Measurements from ENCODE around the gene NOP9. TPM values are rescaled to one million over a fixed set of nuclear protein-coding genes. Genes with fewer than 3 reads are reported as not detected.

The NOP9 gene
- total RNA-seq, 2 experiments from 2014 or later, result 25.9 to 27.5 TPM

DNA sequence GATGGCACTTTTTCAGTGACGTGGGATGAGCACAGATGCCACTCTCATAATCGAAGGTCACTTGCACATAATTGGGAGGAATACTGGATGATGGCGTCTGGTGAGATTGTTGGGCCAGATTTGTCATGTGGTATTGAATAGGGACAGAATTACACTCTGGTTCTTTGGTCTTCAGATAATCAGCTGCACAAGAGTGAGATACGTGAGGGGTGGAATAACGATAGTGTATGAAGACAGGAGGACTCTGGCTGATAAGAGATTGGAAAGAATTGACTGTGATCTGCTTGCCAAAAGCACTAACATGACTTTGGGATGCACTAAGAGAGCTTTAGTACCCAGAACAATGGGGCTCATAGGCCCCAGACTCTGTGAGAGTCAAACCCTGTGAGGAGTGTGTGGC lies 21.2 kb upstream of the NOP9 start:
- no peaks in the 10 kb centered on the region for H3K36me3 Mint-ChIP-seq (ENCODE audit: low read depth)
- H3K27me3 Mint-ChIP-seq, result no peaks in the 10 kb centered on the region
- peaks cover 44% of the 10 kb centered on the region for H3K4me1 Mint-ChIP-seq (ENCODE audit: low read depth)
- H3K27ac Mint-ChIP-seq, result peak overlapping the region; percentile 81
- Histone ChIP-seq H3K27me3 (ENCODE audit: control insufficient read depth in 1 of 2, insufficient read depth in 2 of 2, low read length in 2 of 2) (no peaks in the 10 kb centered on the region), H3K4me1 (ENCODE audit: insufficient read depth, low read length) (peaks cover 49% of the 10 kb centered on the region), H3K4me3 (ENCODE audit: low read length) (no peak overlapping the region), H3K27ac (ENCODE audit: low read depth in 1 of 2, low read length in 2 of 2) (no peak overlapping the region), H3K36me3 (ENCODE audit: insufficient read depth, low read length) (no peaks in the 10 kb centered on the region), H3K9me3 (ENCODE audit: control insufficient read depth in 1 of 2, insufficient read depth in 1 of 2, low read length in 2 of 2) (no peaks in the 10 kb centered on the region)
- POLR2A ChIA-PET, result no interaction called here
- CTCF ChIA-PET, result interaction anchor here (4.0 to 4.4 kb wide), 2 partner anchors 8 to 19 kb away, joined by 20 to 24 read pairs; partner anchors contain the start of genes DHRS1, NOP9 and RABGGTA
- no peak overlapping the region for H3K4me3 Mint-ChIP-seq
- no peaks in the 10 kb centered on the region for H3K9me3 Mint-ChIP-seq
- ATAC-seq (ENCODE audit: poor library complexity) (no peak), DNase-seq (no peak)
- TF ChIP-seq, protein P1, sequence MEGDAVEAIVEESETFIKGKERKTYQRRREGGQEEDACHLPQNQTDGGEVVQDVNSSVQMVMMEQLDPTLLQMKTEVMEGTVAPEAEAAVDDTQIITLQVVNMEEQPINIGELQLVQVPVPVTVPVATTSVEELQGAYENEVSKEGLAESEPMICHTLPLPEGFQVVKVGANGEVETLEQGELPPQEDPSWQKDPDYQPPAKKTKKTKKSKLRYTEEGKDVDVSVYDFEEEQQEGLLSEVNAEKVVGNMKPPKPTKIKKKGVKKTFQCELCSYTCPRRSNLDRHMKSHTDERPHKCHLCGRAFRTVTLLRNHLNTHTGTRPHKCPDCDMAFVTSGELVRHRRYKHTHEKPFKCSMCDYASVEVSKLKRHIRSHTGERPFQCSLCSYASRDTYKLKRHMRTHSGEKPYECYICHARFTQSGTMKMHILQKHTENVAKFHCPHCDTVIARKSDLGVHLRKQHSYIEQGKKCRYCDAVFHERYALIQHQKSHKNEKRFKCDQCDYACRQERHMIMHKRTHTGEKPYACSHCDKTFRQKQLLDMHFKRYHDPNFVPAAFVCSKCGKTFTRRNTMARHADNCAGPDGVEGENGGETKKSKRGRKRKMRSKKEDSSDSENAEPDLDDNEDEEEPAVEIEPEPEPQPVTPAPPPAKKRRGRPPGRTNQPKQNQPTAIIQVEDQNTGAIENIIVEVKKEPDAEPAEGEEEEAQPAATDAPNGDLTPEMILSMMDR (IDR thresholded peaks at IDR 0.05), result no peak
- intact Hi-C loops (cut with DNase I, micrococcal nuclease), result no loop called here

DNA sequence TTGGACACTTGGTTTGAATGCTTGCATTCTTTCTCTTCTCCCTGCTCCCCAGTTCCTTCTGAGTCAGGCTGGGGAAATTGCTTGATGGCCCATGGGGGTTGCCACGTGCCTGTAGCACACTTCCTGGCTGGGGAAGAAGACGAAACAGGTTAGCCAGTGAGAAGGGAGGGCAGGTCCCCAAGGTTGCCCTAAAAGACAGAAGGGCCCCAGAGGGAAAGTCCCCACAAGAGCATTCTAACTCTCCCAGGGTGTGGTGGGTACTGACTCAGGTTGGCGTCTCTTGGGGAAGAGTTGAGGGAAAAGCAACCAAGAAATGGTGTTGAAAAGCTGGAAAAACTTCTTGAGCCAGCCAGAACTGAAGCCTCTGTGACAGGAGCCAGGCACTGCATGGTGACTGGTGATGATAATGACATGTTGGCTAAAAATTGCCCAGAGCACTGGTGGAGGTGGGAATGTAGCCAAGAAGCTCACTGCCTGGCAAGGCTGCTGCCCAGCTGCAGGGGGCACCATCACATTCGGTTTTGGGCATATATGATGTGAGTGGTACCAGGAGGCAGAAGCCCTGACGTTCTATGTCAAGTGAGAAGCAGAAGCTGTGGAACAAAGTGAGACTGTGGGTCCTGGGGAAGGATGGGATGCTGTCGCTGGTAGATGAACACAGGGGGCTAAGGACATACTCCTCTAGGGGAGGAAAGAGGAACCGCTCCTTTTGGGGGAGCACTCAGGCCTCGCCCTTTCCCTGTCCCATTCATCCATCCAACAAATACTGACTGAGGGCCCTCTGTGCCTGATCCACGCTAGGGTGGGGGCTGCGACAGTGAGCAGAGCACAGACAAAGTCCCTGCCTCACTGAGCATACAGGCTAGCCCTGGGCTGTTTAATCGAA lies 20.1 kb upstream of the NOP9 start:
- CTCF ChIA-PET, result interaction anchor here (0.8 to 4.4 kb wide), 5 partner anchors 9 to 162 kb away, joined by 3 to 24 read pairs (median 8); partner anchors contain the start of genes DHRS1, NOP9, RABGGTA and TINF2
- peak; percentile 84 for ATAC-seq (ENCODE audit: poor library complexity)
- peaks cover 38% of the 10 kb centered on the region for H3K4me1 ChIP-seq (ENCODE audit: insufficient read depth, low read length)

DNA sequence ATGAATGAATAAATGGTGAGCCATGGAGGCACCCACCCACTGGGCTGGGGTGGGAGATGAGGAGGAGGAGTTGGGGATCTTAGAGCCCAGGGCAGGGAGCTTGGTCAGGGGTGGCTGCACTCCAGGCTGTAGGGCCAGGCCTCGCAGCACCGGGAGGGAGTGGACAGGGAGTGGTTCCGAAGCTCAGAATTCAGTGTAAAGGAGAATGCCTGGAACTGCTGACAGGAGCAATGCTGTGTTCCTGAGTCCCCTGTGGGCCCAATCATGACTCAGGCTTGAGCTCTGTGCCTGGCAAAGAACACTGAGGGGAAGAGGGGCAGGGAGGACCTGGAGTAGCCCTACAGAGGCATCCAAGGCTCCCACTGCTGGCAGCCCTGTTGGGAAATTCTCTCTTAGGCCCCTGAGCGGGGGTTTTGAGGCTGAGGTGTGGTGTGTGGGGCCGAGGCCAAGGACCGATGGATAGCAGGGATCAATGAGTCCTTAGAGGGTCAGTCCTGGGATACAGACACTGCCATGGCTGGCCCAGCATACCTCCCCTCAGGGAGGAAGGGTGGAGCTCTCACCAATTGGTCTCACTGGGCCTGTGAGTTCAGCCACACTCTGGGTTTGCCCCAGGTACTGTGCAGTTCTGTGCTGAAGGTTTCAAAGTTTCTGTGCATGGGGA lies 18.7 kb upstream of the NOP9 start:
- ChIA-PET CTCF (interaction anchor here (4.0 to 4.4 kb wide), 2 partner anchors 11 to 17 kb away, joined by 20 to 24 read pairs; partner anchors contain the start of genes DHRS1, NOP9 and RABGGTA), POLR2A (no interaction called here)
- no peaks in the 10 kb centered on the region for H3K36me3 ChIP-seq (ENCODE audit: insufficient read depth, low read length)
- ATAC-seq (ENCODE audit: poor library complexity) (no peak), DNase-seq (no peak)
- Mint-ChIP-seq H3K36me3 (ENCODE audit: low read depth) (no peaks in the 10 kb centered on the region), H3K4me1 (ENCODE audit: low read depth) (peaks cover 33% of the 10 kb centered on the region), H3K4me3 (no peak overlapping the region), H3K27me3 (no peaks in the 10 kb centered on the region), H3K27ac (no peak overlapping the region), H3K9me3 (no peaks in the 10 kb centered on the region)
- H3K27me3 ChIP-seq (ENCODE audit: control insufficient read depth in 1 of 2, insufficient read depth in 2 of 2, low read length in 2 of 2), result no peaks in the 10 kb centered on the region
- no peak overlapping the region for H3K4me3 ChIP-seq (ENCODE audit: low read length)
- H3K9me3 ChIP-seq (ENCODE audit: control insufficient read depth in 1 of 2, insufficient read depth in 1 of 2, low read length in 2 of 2), result no peaks in the 10 kb centered on the region
- intact Hi-C loops (cut with DNase I, micrococcal nuclease), result no loop called here
- H3K4me1 ChIP-seq (ENCODE audit: insufficient read depth, low read length), result peaks cover 28% of the 10 kb centered on the region
- TF ChIP-seq, protein P1 (IDR thresholded peaks at IDR 0.05), result no peak
- H3K27ac ChIP-seq (ENCODE audit: low read depth in 1 of 2, low read length in 2 of 2), result no peak overlapping the region

More for the DNA sequence above, 20.1 kb upstream of the NOP9 start:
- Histone ChIP-seq H3K4me3 (ENCODE audit: low read length) (no peak overlapping the region), H3K27me3 (ENCODE audit: control insufficient read depth in 1 of 2, insufficient read depth in 2 of 2, low read length in 2 of 2) (no peaks in the 10 kb centered on the region), H3K9me3 (ENCODE audit: control insufficient read depth in 1 of 2, insufficient read depth in 1 of 2, low read length in 2 of 2) (no peaks in the 10 kb centered on the region), H3K36me3 (ENCODE audit: insufficient read depth, low read length) (no peaks in the 10 kb centered on the region), H3K27ac (ENCODE audit: low read depth in 1 of 2, low read length in 2 of 2) (peak overlapping the region in 1 of 2 donors; percentile 33)
- H3K9me3 Mint-ChIP-seq, result no peaks in the 10 kb centered on the region
- no peaks in the 10 kb centered on the region for H3K27me3 Mint-ChIP-seq
- TF ChIP-seq, protein P1 (IDR thresholded peaks at IDR 0.05), result no peak
- H3K36me3 Mint-ChIP-seq (ENCODE audit: low read depth), result no peaks in the 10 kb centered on the region
- intact Hi-C loops (cut with DNase I, micrococcal nuclease), result loop anchor here in 1 of 2 experiments (1.0 kb wide), 1 partner anchor 18 kb away; no protein-coding TSS in a partner anchor
- H3K4me3 Mint-ChIP-seq, result no peak overlapping the region
- peaks cover 33% of the 10 kb centered on the region for H3K4me1 Mint-ChIP-seq (ENCODE audit: low read depth)
- POLR2A ChIA-PET, result interaction anchor here (0.5 to 1.1 kb wide), 4 partner anchors 8 to 164 kb away, joined by 3 read pairs; partner anchors contain the start of gene RABGGTA
- H3K27ac Mint-ChIP-seq, result peak overlapping the region; percentile 81
- DNase-seq, result peak in 12 of 14 experiments; percentile 23 to 87 (median 40)
